ENCODE results near the gene SH2B3.
"Not testable (repeated sequence)": the region's sequence is repeated elsewhere in the genome, so short reads cannot be mapped to it uniquely, and the experiment has no call there.

The SH2B3 gene

GRCh38 chr12:111467092-111467856 lies 61.6 kb downstream of the SH2B3 start:
- no peak for DNase-seq

GRCh38 chr12:111467857-111468241 lies 62.1 kb downstream of the SH2B3 start:
- DNase-seq, result no peak

- no peak for DNase-seq
These were observed 63.7 kb downstream of the SH2B3 start for GRCh38 chr12:111469401-111469800.

- no peak for DNase-seq
These were observed 65.5 kb downstream of the SH2B3 start for GRCh38 chr12:111471236-111471635.

GRCh38 chr12:111482462-111482861 lies 76.7 kb downstream of the SH2B3 start:
- no peak for DNase-seq

GRCh38 chr12:111488271-111488670 lies 82.5 kb downstream of the SH2B3 start:
- no peak for DNase-seq

GRCh38 chr12:111488798-111489197 lies 83.1 kb downstream of the SH2B3 start:
- no peak for DNase-seq

- not testable (repeated sequence) for DNase-seq
These were observed 87.3 kb downstream of the SH2B3 start for GRCh38 chr12:111492979-111493378.

GRCh38 chr12:111494676-111495075 lies 89.0 kb downstream of the SH2B3 start:
- DNase-seq, result no peak
